ENCODE data around the gene SGCD. TPM values are rescaled to one million over a fixed set of nuclear protein-coding genes. Genes with fewer than 3 reads are reported as not detected.

The SGCD gene
- polyA plus RNA-seq, 1 donor (not counting 4 experiments of a cell fraction or from before 2014, with no cell fraction given) = not detected

GRCh38 chr5:156505101-156505500, 178.1 kb downstream of the SGCD start:
- H4K20me1 ChIP-seq (ENCODE audit: control insufficient read depth, extremely low read depth, insufficient read depth, low read length) = no peaks in the 10 kb centered on the region
- no peak overlapping the region for H3K4me3 ChIP-seq (ENCODE audit: control insufficient read depth in 2 of 3, extremely low read depth in 1 of 3, insufficient read depth in 2 of 3, low read depth in 1 of 3, low read length in 3 of 3)
- dilution Hi-C loops (cut with MboI; ENCODE audit: extremely low pct_ligation_motif_present, low sequenced_read_pairs) = no loop called here

GRCh38 chr5:156513123-156513815, 186.3 kb downstream of the SGCD start:
- no peaks in the 10 kb centered on the region for H3K27me3 ChIP-seq (ENCODE audit: control insufficient read depth, extremely low read depth, insufficient read depth, low read length)
- H3K9ac ChIP-seq (ENCODE audit: control insufficient read depth, extremely low read depth, insufficient read depth, low read length) = no peak overlapping the region
- dilution Hi-C loops (cut with MboI; ENCODE audit: extremely low pct_ligation_motif_present, low sequenced_read_pairs) = no loop called here
- H2AFZ ChIP-seq (ENCODE audit: control insufficient read depth, low read length) = no peak overlapping the region
- no peak overlapping the region for H3K4me2 ChIP-seq (ENCODE audit: control insufficient read depth, extremely low read depth, insufficient read depth, low read depth, low read length)
- TF ChIP-seq EZH2 (IDR thresholded peaks at IDR 0.05; ENCODE audit: low read length) (no peak), CTCF (optimal IDR thresholded peaks at IDR 0.05 in 1 of 3, IDR thresholded peaks at IDR 0.05 in 1 of 3, conservative IDR thresholded peaks at IDR 0.05 in 1 of 3; ENCODE audit: extremely low read depth in 1 of 3, insufficient read depth in 2 of 3, low read length in 3 of 3) (no peak)
- H4K20me1 ChIP-seq (ENCODE audit: control insufficient read depth, extremely low read depth, insufficient read depth, low read length) = no peaks in the 10 kb centered on the region
- no peaks in the 10 kb centered on the region for H3K79me2 ChIP-seq (ENCODE audit: control insufficient read depth, insufficient read depth, low read length)
- H3K9me1 ChIP-seq (ENCODE audit: control insufficient read depth, extremely low read depth, insufficient read depth, low read length) = no peaks in the 10 kb centered on the region
- H3K27ac ChIP-seq (ENCODE audit: control insufficient read depth, insufficient read depth, low read length) = no peak overlapping the region
- no peak overlapping the region for H3K4me3 ChIP-seq (ENCODE audit: control insufficient read depth in 2 of 3, extremely low read depth in 1 of 3, insufficient read depth in 2 of 3, low read depth in 1 of 3, low read length in 3 of 3)
- H3K36me3 ChIP-seq (ENCODE audit: control insufficient read depth in 2 of 2, extremely low read depth in 1 of 2, insufficient read depth in 2 of 2, low read length in 2 of 2) = no peaks in the 10 kb centered on the region
- FAIRE-seq (no peak), DNase-seq (ENCODE audit: low read depth, low spot score) (no peak)
- no peaks in the 10 kb centered on the region for H3K4me1 ChIP-seq (ENCODE audit: control insufficient read depth, extremely low read depth, insufficient read depth, low read length)
- H3K9me3 ChIP-seq (ENCODE audit: control insufficient read depth, low read depth, low read length) = no peaks in the 10 kb centered on the region

More at GRCh38 chr5:156505101-156505500, 178.1 kb downstream of the SGCD start:
- Histone ChIP-seq H2AFZ (ENCODE audit: control insufficient read depth, low read length) (no peak overlapping the region), H3K4me1 (ENCODE audit: control insufficient read depth, extremely low read depth, insufficient read depth, low read length) (no peaks in the 10 kb centered on the region), H3K9ac (ENCODE audit: control insufficient read depth, extremely low read depth, insufficient read depth, low read length) (no peak overlapping the region), H3K79me2 (ENCODE audit: control insufficient read depth, insufficient read depth, low read length) (no peaks in the 10 kb centered on the region), H3K9me3 (ENCODE audit: control insufficient read depth, low read depth, low read length) (no peaks in the 10 kb centered on the region), H3K27me3 (ENCODE audit: control insufficient read depth, extremely low read depth, insufficient read depth, low read length) (no peaks in the 10 kb centered on the region), H3K36me3 (ENCODE audit: control insufficient read depth in 2 of 2, extremely low read depth in 1 of 2, insufficient read depth in 2 of 2, low read length in 2 of 2) (no peaks in the 10 kb centered on the region), H3K9me1 (ENCODE audit: control insufficient read depth, extremely low read depth, insufficient read depth, low read length) (no peaks in the 10 kb centered on the region), H3K27ac (ENCODE audit: control insufficient read depth, insufficient read depth, low read length) (no peak overlapping the region), H3K4me2 (ENCODE audit: control insufficient read depth, extremely low read depth, insufficient read depth, low read depth, low read length) (no peak overlapping the region)
- TF ChIP-seq EZH2 (IDR thresholded peaks at IDR 0.05; ENCODE audit: low read length) = no peak
- TF ChIP-seq CTCF (optimal IDR thresholded peaks at IDR 0.05 in 1 of 3, IDR thresholded peaks at IDR 0.05 in 1 of 3, conservative IDR thresholded peaks at IDR 0.05 in 1 of 3; ENCODE audit: extremely low read depth in 1 of 3, insufficient read depth in 2 of 3, low read length in 3 of 3) = no peak
- DNase-seq (ENCODE audit: low read depth, low spot score) (no peak), FAIRE-seq (no peak)
